HG02610 (cell line): ENCODE measurements around the gene ANXA1.
A peak's percentile ranks its signal among the peaks of the same experiment; 100 is the strongest.

Experiments used
- ATAC-seq: cut with Tn5 transposase; IDR thresholded peaks from one replicate; pipeline ENCODE4 v1.9.1; 2021; ENCODE audit warnings: mild to moderate bottlenecking, moderate library complexity; ENCODE audit not compliant: unreplicated experiment

The ANXA1 gene

GRCh38 chr9:73202980-73203379, 51.3 kb downstream of the ANXA1 start:
- ATAC-seq: peak; percentile 38

GRCh38 chr9:73204936-73205335, 53.3 kb downstream of the ANXA1 start:
- ATAC-seq: no peak

- no peak for ATAC-seq
These were observed 55.2 kb downstream of the ANXA1 start for GRCh38 chr9:73206851-73207250.

- no peak for ATAC-seq
These were observed 59.4 kb downstream of the ANXA1 start for GRCh38 chr9:73210886-73211666.

GRCh38 chr9:73213300-73213699, 61.6 kb downstream of the ANXA1 start:
- ATAC-seq: no peak

GRCh38 chr9:73215249-73215648, 63.6 kb downstream of the ANXA1 start:
- ATAC-seq: no peak

- no peak for ATAC-seq
These were observed 64.4 kb downstream of the ANXA1 start for GRCh38 chr9:73216100-73216499.
